Peyer's patch (tissue), 4 donors: ENCODE measurements around the gene SPIB.

Experiments
- POLR2A ChIP-seq, 2 donors: fragments of 450-650 bp; IDR thresholded peaks; one replicate each; pipeline ENCODE4 v1.5.1; 2017; ENCODE audit warnings: antibody characterized with exemption in 2 of 2, mild to moderate bottlenecking in 2 of 2, moderate library complexity in 2 of 2
- TF ChIP-seq, protein P1 (sequence below), 6 experiments: fragments of 450-650 bp in 4 of 6; fragments of 200-600 bp in 2 of 6; sonication (generic) in 1 of 6; IDR thresholded peaks; one replicate each; pipeline ENCODE4 v1.5.1; 2017 to 2019; ENCODE audit warnings: antibody characterized with exemption in 6 of 6, mild to moderate bottlenecking in 3 of 6, moderate library complexity in 1 of 6

DNA sequence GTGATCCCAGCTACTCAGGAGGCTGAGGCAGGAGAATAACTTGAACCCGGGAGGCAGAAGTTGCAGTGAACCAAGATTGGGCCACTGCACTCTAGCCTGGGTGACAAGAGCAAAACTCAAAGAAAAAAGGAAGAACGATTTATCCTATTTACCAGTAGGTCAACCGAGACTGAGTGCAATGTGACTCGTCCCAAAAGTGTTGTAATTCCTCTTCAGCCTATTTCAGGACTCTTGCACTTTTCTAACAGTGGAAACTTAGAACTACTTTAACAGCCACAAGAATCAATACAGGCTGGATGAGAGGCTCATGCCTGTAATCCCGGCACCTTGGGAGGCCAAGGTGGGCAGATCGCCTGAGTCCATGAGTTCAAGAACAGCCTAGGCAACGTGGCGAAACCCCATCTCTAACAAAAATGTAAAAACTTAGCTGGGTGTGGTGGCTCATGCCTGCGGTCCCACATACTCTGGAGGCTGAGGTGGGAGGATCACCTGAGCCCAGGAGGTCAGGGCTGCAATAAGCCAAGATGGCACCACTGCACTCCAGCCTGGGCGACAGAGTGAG is 46.7 kb upstream of the SPIB start:
- TF ChIP-seq, protein P1, sequence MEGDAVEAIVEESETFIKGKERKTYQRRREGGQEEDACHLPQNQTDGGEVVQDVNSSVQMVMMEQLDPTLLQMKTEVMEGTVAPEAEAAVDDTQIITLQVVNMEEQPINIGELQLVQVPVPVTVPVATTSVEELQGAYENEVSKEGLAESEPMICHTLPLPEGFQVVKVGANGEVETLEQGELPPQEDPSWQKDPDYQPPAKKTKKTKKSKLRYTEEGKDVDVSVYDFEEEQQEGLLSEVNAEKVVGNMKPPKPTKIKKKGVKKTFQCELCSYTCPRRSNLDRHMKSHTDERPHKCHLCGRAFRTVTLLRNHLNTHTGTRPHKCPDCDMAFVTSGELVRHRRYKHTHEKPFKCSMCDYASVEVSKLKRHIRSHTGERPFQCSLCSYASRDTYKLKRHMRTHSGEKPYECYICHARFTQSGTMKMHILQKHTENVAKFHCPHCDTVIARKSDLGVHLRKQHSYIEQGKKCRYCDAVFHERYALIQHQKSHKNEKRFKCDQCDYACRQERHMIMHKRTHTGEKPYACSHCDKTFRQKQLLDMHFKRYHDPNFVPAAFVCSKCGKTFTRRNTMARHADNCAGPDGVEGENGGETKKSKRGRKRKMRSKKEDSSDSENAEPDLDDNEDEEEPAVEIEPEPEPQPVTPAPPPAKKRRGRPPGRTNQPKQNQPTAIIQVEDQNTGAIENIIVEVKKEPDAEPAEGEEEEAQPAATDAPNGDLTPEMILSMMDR (IDR thresholded peaks at IDR 0.05), result no peak
- no peak for TF ChIP-seq POLR2A (IDR thresholded peaks at IDR 0.05)
